B cell (primary cell): Measurements from ENCODE around the gene CIT. TPM values are rescaled to one million over a fixed set of nuclear protein-coding genes. Genes with fewer than 3 reads are reported as not detected.
"Not testable (repeated sequence)": the region's sequence is repeated elsewhere in the genome, so short reads cannot be mapped to it uniquely, and the experiment has no call there.

Source experiments
- ATAC-seq: fragments of 200-7000 bp; cut with Tn5 transposase; one replicate; pipeline ENCODE4 v1.10.0; 2021; ENCODE audit warnings: low read depth, mild to moderate bottlenecking, moderate number of reproducible peaks, moderate library complexity
- CTCF ChIA-PET: fragments of 350-600 bp; sonication (Branson Sonifier 250); formaldehyde crosslinking; loops from one replicate; lab custom pipeline; 2021; ENCODE audit warnings: antibody characterized with exemption, inconsistent platforms; lab: Charles Lee
- POLR2A ChIA-PET: fragments of 350-600 bp; sonication (Branson Sonifier 250); formaldehyde crosslinking; loops from one replicate; lab custom pipeline; 2021; ENCODE audit warnings: antibody characterized with exemption; lab: Charles Lee
- DNase-seq: peaks from one replicate; pipeline ENCODE4 v3.0.0; 2013
- H2AFZ ChIP-seq: 2 replicates; pipeline ENCODE4 v1.6.1; 2012; ENCODE audit warnings: mild to moderate bottlenecking, low read depth, low read length; ENCODE audit not compliant: insufficient read depth, poor library complexity, severe bottlenecking
- H3K27ac ChIP-seq, 2 donors: 1 replicate in 1 of 2; 2 replicates in 1 of 2; pipeline ENCODE4 v1.5.1; 2012 to 2013; ENCODE audit warnings: low read length in 2 of 2, mild to moderate bottlenecking in 2 of 2, moderate library complexity in 1 of 2
- H3K27me3 ChIP-seq, 4 experiments: fragments of 200-600 bp in 1 of 4; sonication (generic) in 1 of 4; replicated peaks in 1 of 4; 1 replicate in 2 of 4; 2 replicates in 2 of 4; pipeline versions ENCODE4 v1.6.1 to v1.7.0; 2013 to 2016; ENCODE audit warnings: low read length in 3 of 4, mild to moderate bottlenecking in 2 of 4, mixed read lengths in 1 of 4, moderate library complexity in 1 of 4; ENCODE audit not compliant: insufficient read depth in 4 of 4, control insufficient read depth in 3 of 4; ENCODE audit errors: control extremely low read depth in 1 of 4
- H3K36me3 ChIP-seq, 2 experiments: replicated peaks in 1 of 2; 1 replicate in 1 of 2; 2 replicates in 1 of 2; pipeline versions ENCODE4 v1.6.1 to v1.7.1; 2013; ENCODE audit warnings: low read length in 1 of 2; ENCODE audit not compliant: insufficient read depth in 2 of 2, control insufficient read depth in 1 of 2; ENCODE audit errors: control extremely low read depth in 1 of 2, extremely low read depth in 1 of 2
- H3K4me1 ChIP-seq, 2 donors: fragments of 200-600 bp in 1 of 2; sonication (generic) in 1 of 2; 1 replicate in 1 of 2; 2 replicates in 1 of 2; pipeline versions ENCODE4 v1.5.1 to v1.6.1; 2013 to 2017; ENCODE audit warnings: low read length in 2 of 2; ENCODE audit not compliant: control insufficient read depth in 2 of 2, insufficient read depth in 2 of 2
- H3K4me2 ChIP-seq: replicated peaks from 2 replicates; pipeline ENCODE3; 2012; ENCODE audit warnings: mild to moderate bottlenecking, low read depth, low read length; ENCODE audit not compliant: poor library complexity, severe bottlenecking
- H3K4me3 ChIP-seq, 5 experiments: fragments of 200-600 bp in 1 of 5; sonication (generic) in 1 of 5; 1 replicate in 3 of 5; 2 replicates in 2 of 5; pipeline versions ENCODE4 v1.5.1 to v1.7.0; 2011 to 2016; ENCODE audit warnings: low read length in 4 of 5, mild to moderate bottlenecking in 4 of 5, low read depth in 2 of 5, control low read depth in 1 of 5, moderate library complexity in 1 of 5; ENCODE audit not compliant: insufficient read depth in 1 of 5; ENCODE audit errors: control extremely low read depth in 1 of 5, extremely low read depth in 1 of 5
- H3K79me2 ChIP-seq: fragments of 200-600 bp; sonication (generic); one replicate; pipeline ENCODE4 v1.6.0; 2016; ENCODE audit warnings: low read length; ENCODE audit not compliant: control insufficient read depth, insufficient read depth
- H3K9ac ChIP-seq: fragments of 200-600 bp; sonication (generic); 2 replicates; pipeline ENCODE4 v1.6.1; 2017; ENCODE audit warnings: mild to moderate bottlenecking, low read length, moderate library complexity
- H3K9me3 ChIP-seq, 3 donors: one replicate each; pipeline versions ENCODE4 v1.6.1 to v1.7.1; 2013; ENCODE audit warnings: low read length in 2 of 3; ENCODE audit not compliant: control insufficient read depth in 2 of 3, insufficient read depth in 1 of 3; ENCODE audit errors: control extremely low read depth in 1 of 3
- H4K20me1 ChIP-seq: 2 replicates; pipeline ENCODE4 v1.6.0; 2012; ENCODE audit warnings: mild to moderate bottlenecking, low read length; ENCODE audit not compliant: insufficient read depth, control insufficient read depth, poor library complexity, severe bottlenecking
- H3K27ac Mint-ChIP-seq: one replicate; pipeline ENCODE4 v1.8.0; 2021; ENCODE audit warnings: mixed read lengths
- H3K27me3 Mint-ChIP-seq: one replicate; pipeline ENCODE4 v1.8.0; 2021; ENCODE audit warnings: mixed read lengths
- H3K4me1 Mint-ChIP-seq: one replicate; pipeline ENCODE4 v1.8.0; 2021; ENCODE audit warnings: mixed read lengths
- H3K4me3 Mint-ChIP-seq: one replicate; pipeline ENCODE4 v1.8.0; 2021; ENCODE audit warnings: mixed read lengths
- H3K9me3 Mint-ChIP-seq: one replicate; pipeline ENCODE4 v1.8.0; 2022; ENCODE audit warnings: mixed read lengths; ENCODE audit not compliant: insufficient read depth
- CTCF ChIP-seq: fragments of 200-600 bp; IDR thresholded peaks from one replicate; pipeline ENCODE4 v1.8.0; 2022; ENCODE audit warnings: antibody characterized with exemption, mild to moderate bottlenecking
- EZH2 ChIP-seq: IDR thresholded peaks from 2 replicates; pipeline ENCODE4 v1.6.1; 2012; ENCODE audit warnings: borderline replicate concordance, low read depth, mild to moderate bottlenecking, moderate library complexity, low read length; ENCODE audit not compliant: insufficient read depth, poor library complexity, severe bottlenecking
- WGBS: methylation state at CpG from one replicate; pipeline ENCODE4 v1.1.5; 2013; ENCODE audit warnings: missing lambda C conversion rate; ENCODE audit not compliant: insufficient coverage; 5-methylcytosine and 5-hydroxymethylcytosine counted together
- intact Hi-C: fragments of 100-400 bp; cut with micrococcal nuclease; formaldehyde crosslinking; loops from one replicate; pipeline ENCODE4 v1.10.0; 2022
- polyA plus RNA-seq: library from polyadenylated mRNA; depleted of rRNA; stranded (reverse); fragments of >200 nt; gene quantifications from 2 replicates; pipeline ENCODE4 v1.2.3, GENCODE V29; 2012
- total RNA-seq, 2 donors: library from RNA; stranded (reverse); fragments of 120-200 nt in 1 of 2; gene quantifications; 1 replicate in 1 of 2; 2 replicates in 1 of 2; pipeline versions ENCODE4 v1.2.3 to v1.2.4, GENCODE V29; 2013 to 2022

The CIT gene
- total and polyA plus RNA-seq, 2 donors (not counting 1 experiment from before 2014, with no cell fraction given), result 1.4 to 6.1 TPM

GRCh38 chr12:119901670-119902069, 24.6 kb upstream of the CIT start:
- no peaks in the 10 kb centered on the region for H4K20me1 ChIP-seq
- no peak overlapping the region for H3K4me3 ChIP-seq
- CTCF ChIA-PET, result no interaction called here
- Mint-ChIP-seq H3K4me1 (peaks cover 2% of the 10 kb centered on the region), H3K9me3 (no peaks in the 10 kb centered on the region), H3K27me3 (no peaks in the 10 kb centered on the region), H3K4me3 (no peak overlapping the region), H3K27ac (no peak overlapping the region)
- intact Hi-C loops, result no loop called here
- peaks cover 0 to 5% (median 0%) of the 10 kb centered on the region in 4 experiments for H3K27me3 ChIP-seq
- H2AFZ ChIP-seq, result no peak overlapping the region
- no peaks in the 10 kb centered on the region for H3K9me3 ChIP-seq
- WGBS, result no CpG with 5 or more reads among the region's 2 CpGs
- H3K9ac ChIP-seq, result no peak overlapping the region
- H3K4me2 ChIP-seq, result no peak overlapping the region
- no peaks in the 10 kb centered on the region for H3K4me1 ChIP-seq
- no peak overlapping the region for H3K27ac ChIP-seq
- TF ChIP-seq EZH2 (no peak), CTCF (no peak)
- no peaks in the 10 kb centered on the region for H3K36me3 ChIP-seq
- DNase-seq (no peak), ATAC-seq (no peak)
- no peaks in the 10 kb centered on the region for H3K79me2 ChIP-seq
- POLR2A ChIA-PET, result no interaction called here

- no peaks in the 10 kb centered on the region for H3K9me3 Mint-ChIP-seq
- H3K27ac Mint-ChIP-seq, result no peak overlapping the region
- CTCF ChIA-PET, result interaction anchor here (0.8 to 1.5 kb wide), 2 partner anchors 9 to 13 kb away, joined by 3 read pairs; no protein-coding TSS in a partner anchor
- Histone ChIP-seq H2AFZ (no peak overlapping the region), H3K9me3 (no peaks in the 10 kb centered on the region), H4K20me1 (no peaks in the 10 kb centered on the region), H3K36me3 (no peaks in the 10 kb centered on the region), H3K27me3 (peaks cover 0 to 6% (median 1%) of the 10 kb centered on the region in 4 experiments), H3K4me3 (no peak overlapping the region), H3K4me1 (no peaks in the 10 kb centered on the region), H3K4me2 (no peak overlapping the region), H3K79me2 (no peaks in the 10 kb centered on the region), H3K9ac (no peak overlapping the region), H3K27ac (no peak overlapping the region)
- DNase-seq (no peak), ATAC-seq (no peak)
- TF ChIP-seq CTCF (no peak), EZH2 (no peak)
- intact Hi-C loops, result no loop called here
- H3K4me1 Mint-ChIP-seq, result no peaks in the 10 kb centered on the region
- WGBS, result no CpG with 5 or more reads among the region's 1 CpG
- no peak overlapping the region for H3K4me3 Mint-ChIP-seq
- POLR2A ChIA-PET, result no interaction called here
- H3K27me3 Mint-ChIP-seq, result peaks cover 5% of the 10 kb centered on the region
Measured at GRCh38 chr12:119894916-119895315, 17.8 kb upstream of the CIT start.

- ATAC-seq, DNase-seq, H2AFZ ChIP-seq, H3K9me3 ChIP-seq, H4K20me1 ChIP-seq, CTCF ChIA-PET, H3K79me2 ChIP-seq, H3K4me3 ChIP-seq, H3K27me3 ChIP-seq, H3K4me2 ChIP-seq, H3K4me3 Mint-ChIP-seq, H3K4me1 Mint-ChIP-seq, H3K36me3 ChIP-seq, H3K27ac Mint-ChIP-seq, intact Hi-C loops, H3K9ac ChIP-seq, H3K9me3 Mint-ChIP-seq, H3K4me1 ChIP-seq, H3K27me3 Mint-ChIP-seq, H3K27ac ChIP-seq, POLR2A ChIA-PET: not testable (repeated sequence)
- WGBS, result no CpG with 5 or more reads among the region's 1 CpG
Measured at GRCh38 chr12:119892611-119893010, 15.5 kb upstream of the CIT start.
